CD8-positive, alpha-beta memory T cell (primary cell): Measurements from ENCODE around the gene B4GALNT4. TPM values are rescaled to one million over a fixed set of nuclear protein-coding genes. Genes with fewer than 3 reads are reported as not detected.
A peak's percentile ranks its signal among the peaks of the same experiment; 100 is the strongest.
"Not testable (repeated sequence)": the region's sequence is repeated elsewhere in the genome, so short reads cannot be mapped to it uniquely, and the experiment has no call there.

Source experiments
- CTCF ChIA-PET: fragments of 350-600 bp; sonication (Branson Sonifier 250); formaldehyde crosslinking; loops from one replicate; lab custom pipeline; 2021; ENCODE audit warnings: antibody characterized with exemption; lab: Charles Lee
- POLR2A ChIA-PET: fragments of 350-600 bp; sonication (Branson Sonifier 250); formaldehyde crosslinking; loops from one replicate; lab custom pipeline; 2021; ENCODE audit warnings: antibody characterized with exemption; lab: Charles Lee
- DNase-seq, 5 donors: peaks; one replicate each; pipeline versions ENCODE4 v3.0.0 to v3.0.0-alpha.2; 2020 to 2022; ENCODE audit warnings: mixed read lengths in 1 of 5
- H3K27ac ChIP-seq: one replicate; pipeline ENCODE4 v1.7.0; 2013; ENCODE audit warnings: low read depth, mild to moderate bottlenecking, low read length, moderate library complexity
- H3K27me3 ChIP-seq: 2 replicates; pipeline ENCODE4 v1.7.0; 2013; ENCODE audit warnings: low read length, mild to moderate bottlenecking; ENCODE audit not compliant: insufficient read depth, poor library complexity, severe bottlenecking
- H3K36me3 ChIP-seq: 2 replicates; pipeline ENCODE4 v1.7.0; 2013; ENCODE audit warnings: mild to moderate bottlenecking, low read length, moderate library complexity; ENCODE audit not compliant: insufficient read depth
- H3K4me1 ChIP-seq: 2 replicates; pipeline ENCODE4 v1.7.0; 2013; ENCODE audit warnings: mild to moderate bottlenecking, low read length, moderate library complexity; ENCODE audit not compliant: insufficient read depth
- H3K4me3 ChIP-seq: 2 replicates; pipeline ENCODE4 v1.7.0; 2013; ENCODE audit warnings: mild to moderate bottlenecking, low read length
- H3K9me3 ChIP-seq: 2 replicates; pipeline ENCODE4 v1.7.0; 2013; ENCODE audit warnings: mild to moderate bottlenecking, low read length
- H3K27ac Mint-ChIP-seq, 8 donors: one replicate each; pipeline ENCODE4 v1.8.0; 2020 to 2021; ENCODE audit warnings: mixed read lengths in 8 of 8, mild to moderate bottlenecking in 6 of 8, inconsistent platforms in 3 of 8, moderate library complexity in 3 of 8
- H3K27me3 Mint-ChIP-seq, 2 donors: one replicate each; pipeline ENCODE4 v1.8.0; 2020 to 2021; ENCODE audit warnings: mixed read lengths in 2 of 2, mild to moderate bottlenecking in 1 of 2, moderate library complexity in 1 of 2
- H3K36me3 Mint-ChIP-seq, 3 donors: one replicate each; pipeline ENCODE4 v1.8.0; 2020 to 2021; ENCODE audit warnings: mixed read lengths in 3 of 3, inconsistent platforms in 1 of 3, mild to moderate bottlenecking in 1 of 3
- H3K4me1 Mint-ChIP-seq, 3 donors: one replicate each; pipeline ENCODE4 v1.8.0; 2020 to 2021; ENCODE audit warnings: mixed read lengths in 3 of 3, inconsistent platforms in 1 of 3, mild to moderate bottlenecking in 1 of 3
- H3K4me3 Mint-ChIP-seq, 7 donors: one replicate each; pipeline ENCODE4 v1.8.0; 2020 to 2021; ENCODE audit warnings: mixed read lengths in 7 of 7, mild to moderate bottlenecking in 6 of 7, moderate library complexity in 4 of 7, inconsistent platforms in 2 of 7
- H3K9me3 Mint-ChIP-seq, 5 donors: one replicate each; pipeline ENCODE4 v1.8.0; 2020 to 2022; ENCODE audit warnings: mixed read lengths in 5 of 5, mild to moderate bottlenecking in 3 of 5, moderate library complexity in 2 of 5, inconsistent platforms in 1 of 5
- polyA plus RNA-seq: library from polyadenylated mRNA; unstranded; fragments of 300-500 nt; fragmentation: Illumina TruSeq; gene quantifications from one replicate; pipeline ENCODE4 v1.2.3, GENCODE V29; 2021
- total RNA-seq, 2 experiments: library from RNA; stranded (reverse); gene quantifications; one replicate each; pipeline ENCODE4 v1.2.3, GENCODE V29; 2021

Gene B4GALNT4
- total and polyA plus RNA-seq, 3 experiments from 2014 or later: 0.31 to 0.81 (median 0.47) TPM

GRCh38 chr11:356610-357009, 12.7 kb upstream of the B4GALNT4 start:
- Mint-ChIP-seq H3K4me3 (no peak overlapping the region), H3K9me3 (peaks cover 0 to 2% (median 0%) of the 10 kb centered on the region in 5 donors), H3K4me1 (peaks cover 40 to 41% (median 40%) of the 10 kb centered on the region in 3 donors), H3K36me3 (no peaks in the 10 kb centered on the region), H3K27ac (no peak overlapping the region), H3K27me3 (no peaks in the 10 kb centered on the region)
- H3K36me3 ChIP-seq: no peaks in the 10 kb centered on the region
- no peak overlapping the region for H3K27ac ChIP-seq
- no peak for DNase-seq
- ChIA-PET POLR2A (interaction anchor here (1.1 to 1.8 kb wide), 4 partner anchors 27 to 149 kb away, joined by 4 to 7 read pairs (median 4); partner anchors contain the start of genes BET1L and RIC8A), CTCF (interaction anchor here (1.5 to 3.0 kb wide), 2 partner anchors 51 to 106 kb away, joined by 12 to 21 read pairs; no protein-coding TSS in a partner anchor)
- H3K27me3 ChIP-seq: no peaks in the 10 kb centered on the region
- H3K4me3 ChIP-seq: no peak overlapping the region
- no peaks in the 10 kb centered on the region for H3K9me3 ChIP-seq
- H3K4me1 ChIP-seq: peaks cover 18% of the 10 kb centered on the region

- Histone ChIP-seq H3K27me3 (no peaks in the 10 kb centered on the region), H3K27ac (no peak overlapping the region), H3K9me3 (no peaks in the 10 kb centered on the region), H3K4me3 (no peak overlapping the region), H3K4me1 (peaks cover 18% of the 10 kb centered on the region), H3K36me3 (no peaks in the 10 kb centered on the region)
- Mint-ChIP-seq H3K36me3 (no peaks in the 10 kb centered on the region), H3K4me3 (no peak overlapping the region), H3K27me3 (no peaks in the 10 kb centered on the region), H3K27ac (no peak overlapping the region), H3K9me3 (peaks cover 0 to 3% (median 0%) of the 10 kb centered on the region in 5 donors), H3K4me1 (peaks cover 33 to 35% (median 33%) of the 10 kb centered on the region in 3 donors)
- POLR2A ChIA-PET: no interaction called here
- CTCF ChIA-PET: no interaction called here
- DNase-seq: no peak
These were observed 11.7 kb upstream of the B4GALNT4 start for GRCh38 chr11:357582-357981.

GRCh38 chr11:358129-358800, 11.0 kb upstream of the B4GALNT4 start:
- H3K4me3 ChIP-seq: no peak overlapping the region
- Mint-ChIP-seq H3K27ac (peak overlapping the region in 4 of 8 donors; percentile 33 to 81 (median 59)), H3K4me1 (peaks cover 27 to 28% (median 27%) of the 10 kb centered on the region in 3 donors), H3K27me3 (no peaks in the 10 kb centered on the region), H3K4me3 (no peak overlapping the region), H3K9me3 (peaks cover 0 to 3% (median 0%) of the 10 kb centered on the region in 5 donors), H3K36me3 (no peaks in the 10 kb centered on the region)
- H3K27me3 ChIP-seq: no peaks in the 10 kb centered on the region
- H3K27ac ChIP-seq: no peak overlapping the region
- no peaks in the 10 kb centered on the region for H3K36me3 ChIP-seq
- no peaks in the 10 kb centered on the region for H3K9me3 ChIP-seq
- POLR2A ChIA-PET: interaction anchor here (0.8 kb wide), 1 partner anchor 74 kb away, joined by 3 read pairs; no protein-coding TSS in a partner anchor
- CTCF ChIA-PET: interaction anchor here (1.3 kb wide), 1 partner anchor 9 kb away, joined by 3 read pairs; no protein-coding TSS in a partner anchor
- no peak for DNase-seq
- H3K4me1 ChIP-seq: peaks cover 18% of the 10 kb centered on the region

GRCh38 chr11:359181-359714, 10.1 kb upstream of the B4GALNT4 start:
- peak overlapping the region in 7 of 8 donors; percentile 38 to 99 (median 83) for H3K27ac Mint-ChIP-seq
- no peaks in the 10 kb centered on the region for H3K36me3 ChIP-seq
- peaks cover 23 to 24% (median 23%) of the 10 kb centered on the region in 3 donors for H3K4me1 Mint-ChIP-seq
- H3K4me3 Mint-ChIP-seq: peak overlapping the region in 2 of 7 donors; percentile 53 to 89
- no peaks in the 10 kb centered on the region for H3K27me3 ChIP-seq
- CTCF ChIA-PET: interaction anchor here (0.8 to 1.6 kb wide), 4 partner anchors 8 to 54 kb away, joined by 3 to 4 read pairs (median 3); no protein-coding TSS in a partner anchor
- H3K27me3 Mint-ChIP-seq: no peaks in the 10 kb centered on the region
- H3K27ac ChIP-seq: no peak overlapping the region
- H3K9me3 Mint-ChIP-seq: peaks cover 0 to 3% (median 0%) of the 10 kb centered on the region in 5 donors
- POLR2A ChIA-PET: no interaction called here
- peak in 2 of 5 donors; percentile 55 to 71 for DNase-seq
- H3K9me3 ChIP-seq: no peaks in the 10 kb centered on the region
- no peaks in the 10 kb centered on the region for H3K36me3 Mint-ChIP-seq
- H3K4me3 ChIP-seq: no peak overlapping the region
- peaks cover 22% of the 10 kb centered on the region for H3K4me1 ChIP-seq

GRCh38 chr11:360326-361280, 8.7 kb upstream of the B4GALNT4 start:
- Histone ChIP-seq H3K9me3 (no peaks in the 10 kb centered on the region), H3K27me3 (no peaks in the 10 kb centered on the region), H3K4me3 (no peak overlapping the region), H3K4me1 (peaks cover 19% of the 10 kb centered on the region), H3K27ac (no peak overlapping the region), H3K36me3 (no peaks in the 10 kb centered on the region)
- H3K9me3 Mint-ChIP-seq: peaks cover 0 to 3% (median 0%) of the 10 kb centered on the region in 5 donors
- ChIA-PET POLR2A (no interaction called here), CTCF (interaction anchor here (1.0 to 1.6 kb wide), 3 partner anchors 43 to 110 kb away, joined by 3 to 5 read pairs (median 3); no protein-coding TSS in a partner anchor)
- no peak overlapping the region for H3K4me3 Mint-ChIP-seq
- H3K36me3 Mint-ChIP-seq: no peaks in the 10 kb centered on the region
- DNase-seq: peak in 1 of 5 donors; percentile 33
- peak overlapping the region in 1 of 8 donors; percentile 38 for H3K27ac Mint-ChIP-seq
- peaks cover 0 to 4% of the 10 kb centered on the region in 2 donors for H3K27me3 Mint-ChIP-seq
- H3K4me1 Mint-ChIP-seq: peaks cover 14 to 17% (median 15%) of the 10 kb centered on the region in 3 donors

GRCh38 chr11:362642-363442, 6.5 kb upstream of the B4GALNT4 start:
- Histone ChIP-seq H3K27me3 (peaks cover 15% of the 10 kb centered on the region), H3K4me1 (peaks cover 19% of the 10 kb centered on the region), H3K36me3 (no peaks in the 10 kb centered on the region), H3K4me3 (no peak overlapping the region), H3K27ac (no peak overlapping the region), H3K9me3 (no peaks in the 10 kb centered on the region)
- DNase-seq: peak in 1 of 5 donors; percentile 46
- ChIA-PET POLR2A (no interaction called here), CTCF (interaction anchor here (1.1 to 3.7 kb wide), 13 partner anchors 7 to 155 kb away, joined by 3 to 32 read pairs (median 5); partner anchors contain the start of genes BET1L, IFITM2, PGGHG and PTDSS2)
- Mint-ChIP-seq H3K36me3 (no peaks in the 10 kb centered on the region), H3K4me3 (peak overlapping the region in 1 of 7 donors; percentile 27), H3K4me1 (peaks cover 17 to 21% (median 18%) of the 10 kb centered on the region in 3 donors), H3K27me3 (peaks cover 15 to 22% of the 10 kb centered on the region in 2 donors), H3K27ac (peak overlapping the region in 3 of 8 donors; percentile 42 to 54 (median 46)), H3K9me3 (peaks cover 0 to 3% (median 0%) of the 10 kb centered on the region in 5 donors)

- Mint-ChIP-seq H3K27me3 (peaks cover 21 to 28% of the 10 kb centered on the region in 2 donors), H3K4me1 (peaks cover 20 to 25% (median 23%) of the 10 kb centered on the region in 3 donors)
- not testable (repeated sequence) for H3K36me3 Mint-ChIP-seq, H3K27ac Mint-ChIP-seq, H3K4me3 Mint-ChIP-seq, H3K4me3 ChIP-seq, H3K36me3 ChIP-seq, DNase-seq, H3K27ac ChIP-seq, H3K9me3 ChIP-seq, H3K9me3 Mint-ChIP-seq
- POLR2A ChIA-PET: interaction anchor here (0.9 kb wide), 1 partner anchor 49 kb away, joined by 3 read pairs; the partner anchor contains the start of gene IFITM1
- CTCF ChIA-PET: interaction anchor here (1.1 to 3.7 kb wide), 13 partner anchors 8 to 156 kb away, joined by 3 to 32 read pairs (median 5); partner anchors contain the start of genes BET1L, IFITM2, PTDSS2 and RIC8A
- Histone ChIP-seq H3K27me3 (peaks cover 21% of the 10 kb centered on the region), H3K4me1 (peaks cover 25% of the 10 kb centered on the region)
These were observed 5.9 kb upstream of the B4GALNT4 start for GRCh38 chr11:363443-363805.
